Heart left ventricle (tissue), 16 donors: Measurements from ENCODE around the gene CDT1. TPM values are rescaled to one million over a fixed set of nuclear protein-coding genes. Genes with fewer than 3 reads are reported as not detected.

Experiments
- ATAC-seq, 4 donors: fragments of 200-7000 bp; cut with Tn5 transposase; one replicate each; pipeline ENCODE4 v1.9.1; 2020 to 2022; ENCODE audit warnings: moderate library complexity in 4 of 4, mild to moderate bottlenecking in 3 of 4, moderate number of reproducible peaks in 1 of 4
- DNase-seq, 5 donors: peaks; one replicate each; pipeline ENCODE4 v3.0.0-alpha.2; 2020
- H3K27ac ChIP-seq, 12 donors: fragments of 200-600 bp; sonication (generic) in 4 of 12; one replicate each; pipeline versions ENCODE4 v1.5.0 to v1.8.0; 2016 to 2022; ENCODE audit warnings: mild to moderate bottlenecking in 2 of 12
- H3K27me3 ChIP-seq, 9 donors: fragments of 200-600 bp; sonication (generic) in 2 of 9; one replicate each; pipeline versions ENCODE4 v1.5.1 to v1.8.0; 2016 to 2022; ENCODE audit warnings: mild to moderate bottlenecking in 3 of 9
- H3K36me3 ChIP-seq, 9 donors: fragments of 200-600 bp; sonication (generic) in 2 of 9; one replicate each; pipeline versions ENCODE4 v1.5.0 to v1.8.0; 2018 to 2022; ENCODE audit warnings: mild to moderate bottlenecking in 2 of 9
- H3K4me1 ChIP-seq, 12 donors: fragments of 200-600 bp; sonication (generic) in 4 of 12; one replicate each; pipeline versions ENCODE4 v1.5.0 to v1.8.0; 2016 to 2022; ENCODE audit warnings: mild to moderate bottlenecking in 3 of 12
- H3K4me3 ChIP-seq, 12 donors: fragments of 200-600 bp; sonication (generic) in 4 of 12; one replicate each; pipeline versions ENCODE4 v1.5.0 to v1.8.0; 2017 to 2022; ENCODE audit warnings: mild to moderate bottlenecking in 9 of 12, moderate library complexity in 4 of 12
- H3K9me3 ChIP-seq, 12 donors: fragments of 200-600 bp; sonication (generic) in 4 of 12; one replicate each; pipeline versions ENCODE4 v1.5.0 to v1.8.0; 2016 to 2022; ENCODE audit warnings: mild to moderate bottlenecking in 1 of 12
- POLR2A ChIP-seq, 2 donors: fragments of 450-650 bp; IDR thresholded peaks; one replicate each; pipeline ENCODE4 v1.6.1; 2017; ENCODE audit warnings: antibody characterized with exemption in 2 of 2, mild to moderate bottlenecking in 2 of 2, moderate library complexity in 2 of 2
- WGBS, 4 donors: extraction: QIAGEN DNeasy Blood & Tissue Kit in 2 of 4; methylation state at CpG; one replicate each; pipeline versions ENCODE4 v1.1.5 to v1.1.7; 2013 to 2018; 5-methylcytosine and 5-hydroxymethylcytosine counted together
- intact Hi-C, 10 donors: fragments of 100-400 bp; cut with DNase I; formaldehyde crosslinking; loops; one replicate each; pipeline versions ENCODE4 v1.11.1 to v1.14.2; 2022
- polyA plus RNA-seq, 2 donors: library from polyadenylated mRNA; stranded (reverse); fragments of 200-250 nt; gene quantifications; one replicate each; pipeline ENCODE4 v1.2.3, GENCODE V29; 2013
- total RNA-seq, 9 donors: library from RNA; depleted of rRNA in 2 of 9; stranded (reverse); fragments of >200 nt in 2 of 9; fragmentation: NEBNext Ultra II Directional in 3 of 9; extraction: Animal tissue kit (Norgen Biotek cat#: 25700) in 3 of 9; gene quantifications; one replicate each; pipeline versions ENCODE4 v1.1.0 to v1.2.4, GENCODE V29; 2016 to 2023
- TF ChIP-seq, protein P1 (sequence below), 12 donors: fragments of 200-600 bp; sonication (generic) in 4 of 12; IDR thresholded peaks; one replicate each; pipeline versions ENCODE4 v1.5.0 to v1.8.0; 2018 to 2022; ENCODE audit warnings: antibody characterized with exemption in 12 of 12, mild to moderate bottlenecking in 5 of 12
- donor health status: ischemic (EF 13 %, LVEDD 7.1; RV severe dilation, severe dysfunction).
- donor health status: healthy with polysubstance abuse.
- donor health status: DM: no; HTN: yes; CAD: no.
- donor health status: DM: no; HTN: no; CAD: no.
- donor health status: ischemic (EF 25% LVEDD 6.9; RV normal size, moderate dysfunction).
- donor health status: ischemic (EF 25% LVEDD 5.7; RV mildly dilated, moderate dysfunction).
- donor health status: healthy.
- donor health status: DM: yes; HTN: yes; CAD: no.
- donor health status: ischemic (EF 35%, LVEDD 5.7; RV mildly dilated, moderate dysfunction).
- donor health status: nonischemic (EF 11% LVEDD 7.7; RV severe dilation, severe dysfunction).
- donor health status: DM: yes; HTN: yes; CAD: no.
- donor health status: PGD.
- donor health status: ischemic (EF 29% LVEDD 5.4; RV normal size, mild dysfunction).
- donor health status: nonischemic (EF 23%, LVEDD 6.1; RV moderate dilation, normal function).

The CDT1 gene
- total and polyA plus RNA-seq, 11 donors = 0.19 to 6.1 (median 0.61) TPM

DNA sequence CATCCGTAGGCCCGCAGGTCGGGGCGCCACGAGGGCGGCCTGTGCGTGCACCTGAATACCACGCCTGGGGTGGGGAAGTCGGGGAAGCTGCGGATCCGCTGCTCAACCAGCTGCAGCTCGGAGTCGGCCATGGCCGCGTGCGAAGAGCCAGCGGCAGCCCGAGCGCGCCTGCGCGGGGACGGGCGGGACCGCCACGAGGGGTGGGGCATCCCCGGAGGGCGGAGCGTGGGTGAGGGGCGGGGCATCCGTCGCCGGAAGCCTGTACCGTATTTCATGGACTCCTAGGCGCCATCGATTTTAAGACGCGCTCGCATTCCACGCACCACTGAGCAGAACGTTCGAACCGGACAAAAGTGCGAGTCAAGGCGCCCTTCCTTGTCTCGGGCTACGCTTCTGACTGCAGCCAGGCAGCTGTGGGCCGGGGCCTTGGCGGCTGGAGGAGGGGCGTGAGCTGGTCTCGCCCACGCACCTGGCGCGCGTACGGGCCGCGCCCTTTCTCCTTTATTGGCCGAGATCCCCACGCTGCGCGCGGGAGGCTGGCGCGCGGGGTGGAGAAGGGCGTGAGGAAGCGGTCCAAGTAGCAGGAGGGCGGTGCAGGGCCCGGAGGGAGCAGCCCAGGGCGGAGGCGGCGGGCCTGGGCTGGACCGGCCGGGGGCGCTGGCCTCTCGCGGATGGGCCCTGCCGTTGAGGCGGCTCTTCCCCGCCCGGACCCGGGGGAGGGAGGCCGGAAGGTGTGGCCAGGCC lies 8.4 kb downstream of the CDT1 start, which contains the start of gene APRT:
APRT (minus strand) TSS at position 160 of the 744 bp plus-strand sequence; CDS start at position 131, 29 bp downstream.
- intact Hi-C loops = loop anchor here in 9 of 10 donors (1.0 to 10.0 kb wide), 13 partner anchors 45 to 405 kb away; partner anchors contain the start of genes ACSF3 (in 3 of the 9), TRAPPC2L (in 3 of the 9), GALNS (in 2 of the 9) and ZNF778 (in 2 of the 9)
- 0 to 1% (median 1%) methylated on average over 32 to 84 of the region's 84 CpGs for WGBS, 4 donors
- Histone ChIP-seq H3K27ac (peak within 1 kb of the TSS; percentile 72 to 98 (median 92)), H3K4me3 (peak within 1 kb of the TSS; percentile 41 to 88 (median 78)), H3K9me3 (no peaks in the 10 kb centered on the region), H3K27me3 (no peaks in the 10 kb centered on the region), H3K4me1 (peaks cover 0 to 41% (median 24%) of the 10 kb centered on the region in 12 donors), H3K36me3 (peaks cover 0 to 28% (median 4%) of the 10 kb centered on the region in 9 donors)
- peak in 1 of 2 donors; percentile 73 for TF ChIP-seq POLR2A (IDR thresholded peaks at IDR 0.05)
- TF ChIP-seq, protein P1, sequence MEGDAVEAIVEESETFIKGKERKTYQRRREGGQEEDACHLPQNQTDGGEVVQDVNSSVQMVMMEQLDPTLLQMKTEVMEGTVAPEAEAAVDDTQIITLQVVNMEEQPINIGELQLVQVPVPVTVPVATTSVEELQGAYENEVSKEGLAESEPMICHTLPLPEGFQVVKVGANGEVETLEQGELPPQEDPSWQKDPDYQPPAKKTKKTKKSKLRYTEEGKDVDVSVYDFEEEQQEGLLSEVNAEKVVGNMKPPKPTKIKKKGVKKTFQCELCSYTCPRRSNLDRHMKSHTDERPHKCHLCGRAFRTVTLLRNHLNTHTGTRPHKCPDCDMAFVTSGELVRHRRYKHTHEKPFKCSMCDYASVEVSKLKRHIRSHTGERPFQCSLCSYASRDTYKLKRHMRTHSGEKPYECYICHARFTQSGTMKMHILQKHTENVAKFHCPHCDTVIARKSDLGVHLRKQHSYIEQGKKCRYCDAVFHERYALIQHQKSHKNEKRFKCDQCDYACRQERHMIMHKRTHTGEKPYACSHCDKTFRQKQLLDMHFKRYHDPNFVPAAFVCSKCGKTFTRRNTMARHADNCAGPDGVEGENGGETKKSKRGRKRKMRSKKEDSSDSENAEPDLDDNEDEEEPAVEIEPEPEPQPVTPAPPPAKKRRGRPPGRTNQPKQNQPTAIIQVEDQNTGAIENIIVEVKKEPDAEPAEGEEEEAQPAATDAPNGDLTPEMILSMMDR (IDR thresholded peaks at IDR 0.05) = peak; percentile 16 to 62 (median 42)
- ATAC-seq = peak; percentile 86 to 93 (median 92)
- DNase-seq = peak; percentile 95 to 99 (median 95)

DNA sequence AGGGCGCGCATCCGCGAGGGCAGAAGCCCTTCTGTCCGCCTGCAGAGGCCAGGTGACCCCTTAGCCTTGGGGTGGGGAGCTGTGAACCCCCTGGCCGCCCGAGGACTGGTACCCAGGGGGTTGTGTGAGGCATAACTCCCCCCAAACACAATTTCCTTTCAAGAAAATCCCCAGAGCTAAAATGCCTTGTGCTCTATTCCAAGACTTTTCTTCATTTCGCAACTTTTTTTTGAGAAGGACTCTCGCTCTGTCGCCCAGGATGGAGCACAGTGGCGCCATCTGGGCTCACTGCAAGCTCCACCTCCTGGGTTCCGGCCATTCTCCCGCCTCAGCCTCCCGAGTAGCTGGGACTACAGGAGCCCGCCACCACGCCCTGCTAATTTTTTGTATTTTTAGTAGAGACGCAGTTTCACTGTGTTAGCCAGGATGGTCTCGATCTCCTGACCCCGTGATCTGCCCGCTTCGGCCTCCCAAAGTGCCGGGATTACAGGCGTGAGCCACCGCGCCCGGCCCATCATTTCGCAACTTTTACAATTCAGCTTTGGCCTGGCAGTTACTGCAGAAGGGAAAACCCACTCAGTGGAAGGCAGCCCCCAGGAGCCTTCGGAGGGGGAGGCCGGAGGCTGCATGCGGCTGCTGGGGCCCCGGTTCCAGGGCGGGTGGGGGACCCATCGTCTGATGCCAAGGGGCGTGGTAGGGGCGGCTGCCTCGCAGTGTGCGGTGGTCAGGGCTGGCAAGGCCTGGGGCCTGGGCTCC lies 9.1 kb downstream of the CDT1 start:
- WGBS, 4 donors = 48 to 54% (median 50%) methylated on average over 36 to 37 of the region's 37 CpGs
- intact Hi-C loops = loop anchor here in 9 of 10 donors (1.0 to 10.0 kb wide), 13 partner anchors 44 to 404 kb away; partner anchors contain the start of genes ACSF3 (in 3 of the 9), TRAPPC2L (in 3 of the 9), GALNS (in 2 of the 9) and ZNF778 (in 2 of the 9)
- ATAC-seq (peak in 1 of 4 donors; percentile 7), DNase-seq (peak in 4 of 5 donors; percentile 46 to 79 (median 72))
- Histone ChIP-seq H3K9me3 (no peaks in the 10 kb centered on the region), H3K4me1 (peaks cover 0 to 41% (median 24%) of the 10 kb centered on the region in 12 donors), H3K4me3 (peak overlapping the region; percentile 41 to 88 (median 78)), H3K36me3 (peaks cover 0 to 24% (median 4%) of the 10 kb centered on the region in 9 donors), H3K27me3 (no peaks in the 10 kb centered on the region), H3K27ac (peak overlapping the region; percentile 54 to 98 (median 92))
- TF ChIP-seq, protein P1 (IDR thresholded peaks at IDR 0.05) = peak in 3 of 12 donors; percentile 2 to 7 (median 6)
- TF ChIP-seq POLR2A (IDR thresholded peaks at IDR 0.05) = no peak

DNA sequence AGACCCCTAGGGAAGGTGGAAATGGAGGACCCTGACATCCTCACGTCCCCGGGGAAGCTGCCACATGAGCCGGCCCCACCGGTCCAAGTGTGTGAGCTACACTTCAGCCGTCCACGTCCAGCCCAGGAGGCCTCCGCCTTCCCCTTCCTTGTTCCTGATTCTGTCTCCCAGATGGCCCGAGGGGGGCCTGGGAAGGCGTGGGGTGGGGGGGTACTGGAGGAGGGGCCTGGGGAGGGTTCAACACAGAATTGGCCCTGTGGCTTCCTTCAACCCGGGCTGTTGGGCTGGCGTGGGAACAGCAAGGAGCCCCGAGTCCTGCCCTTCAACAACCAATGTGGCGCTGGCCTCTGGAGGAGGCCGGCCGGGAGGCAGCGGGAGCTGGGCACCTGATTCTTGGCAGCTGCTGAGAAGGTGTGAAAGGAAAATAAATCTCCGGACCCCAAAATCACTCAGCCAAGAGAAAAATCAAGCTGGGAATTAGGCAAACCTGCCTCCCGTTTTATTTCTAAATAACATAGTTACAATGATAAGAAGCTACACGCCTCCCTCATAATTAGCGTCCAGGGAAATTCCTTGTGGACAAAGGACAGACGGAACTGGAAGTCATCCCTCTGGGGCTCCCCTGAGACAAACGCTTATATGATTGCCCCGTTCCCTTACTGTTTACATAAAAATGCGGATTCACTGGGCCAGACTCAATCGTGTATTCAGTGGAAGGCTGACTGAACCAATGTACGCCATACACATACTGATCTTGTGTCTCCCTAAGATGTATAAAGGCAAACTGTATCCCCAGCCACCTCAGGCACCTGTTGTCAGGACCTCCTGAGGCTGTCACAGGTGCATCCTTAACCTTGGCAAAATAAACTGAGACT lies 9.9 kb downstream of the CDT1 start:
- intact Hi-C loops = loop anchor here in 8 of 10 donors (2.0 to 10.0 kb wide), 12 partner anchors 43 to 403 kb away; partner anchors contain the start of genes ACSF3 (in 3 of the 8), GALNS (in 2 of the 8), TRAPPC2L (in 2 of the 8) and ZNF778 (in 2 of the 8)
- ATAC-seq (no peak), DNase-seq (peak in 1 of 5 donors; percentile 58)
- Histone ChIP-seq H3K4me3 (no peak overlapping the region), H3K4me1 (peaks cover 0 to 41% (median 24%) of the 10 kb centered on the region in 12 donors), H3K9me3 (no peaks in the 10 kb centered on the region), H3K36me3 (peaks cover 0 to 16% (median 4%) of the 10 kb centered on the region in 9 donors), H3K27me3 (no peaks in the 10 kb centered on the region), H3K27ac (peak overlapping the region in 6 of 12 donors; percentile 85 to 98 (median 92))
- 58 to 60% (median 59%) methylated on average over 25 to 26 of the region's 26 CpGs for WGBS, 4 donors
- TF ChIP-seq, protein P1 (IDR thresholded peaks at IDR 0.05) = no peak
- TF ChIP-seq POLR2A (IDR thresholded peaks at IDR 0.05) = no peak
